Testis (tissue), 2 donors: Measurements from ENCODE around the gene WDR27.

Source experiments
- POLR2A ChIP-seq: fragments of 450-650 bp; IDR thresholded peaks from one replicate; pipeline ENCODE4 v1.6.1; 2017; ENCODE audit warnings: antibody characterized with exemption, mild to moderate bottlenecking, moderate library complexity
- TF ChIP-seq, protein P1 (sequence below), 3 experiments: fragments of 450-650 bp in 2 of 3; fragments of 200-600 bp in 1 of 3; sonication (generic) in 1 of 3; IDR thresholded peaks; one replicate each; pipeline ENCODE4 v1.5.1; 2016 to 2019; ENCODE audit warnings: antibody characterized with exemption in 3 of 3, mild to moderate bottlenecking in 2 of 3, moderate library complexity in 1 of 3

DNA sequence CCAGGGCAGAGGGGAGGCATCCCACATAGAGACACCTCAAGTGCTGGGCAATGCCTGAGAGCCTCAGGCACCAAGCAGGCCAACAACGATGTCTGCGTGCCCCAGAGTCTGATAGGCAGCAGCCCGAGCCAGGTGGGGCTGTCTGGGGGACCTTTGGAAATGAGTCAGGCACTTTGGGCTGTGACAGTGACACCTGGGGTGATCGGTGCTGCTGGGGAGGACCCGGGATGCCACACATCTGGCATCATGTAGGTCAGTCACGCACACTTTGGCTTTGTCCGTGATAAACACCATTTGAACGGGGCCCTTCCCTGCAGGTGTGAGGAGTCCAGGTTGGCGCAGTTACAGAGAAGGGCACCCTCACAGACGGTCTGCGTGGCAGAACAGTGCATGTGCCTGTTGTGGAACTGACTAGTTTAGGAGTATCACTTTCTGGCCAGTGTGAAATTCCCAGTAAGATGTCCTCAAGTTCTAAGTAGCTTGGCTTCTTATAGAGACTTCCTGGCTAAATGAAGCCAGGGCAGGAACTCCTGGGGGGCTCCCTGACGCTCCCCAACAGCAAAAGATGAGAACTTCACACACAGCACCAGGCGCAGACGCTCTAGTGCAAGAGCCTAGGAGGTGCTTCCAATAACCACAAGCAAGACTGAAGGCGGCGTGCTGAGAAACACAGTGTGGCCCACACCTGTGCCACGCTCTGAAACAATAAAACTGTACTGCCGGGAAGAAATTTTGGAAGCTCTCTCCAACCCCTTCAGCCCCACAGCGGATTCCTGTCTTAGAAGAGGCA, 134.7 kb downstream of the WDR27 start:
- no peak for TF ChIP-seq POLR2A
- TF ChIP-seq, protein P1, sequence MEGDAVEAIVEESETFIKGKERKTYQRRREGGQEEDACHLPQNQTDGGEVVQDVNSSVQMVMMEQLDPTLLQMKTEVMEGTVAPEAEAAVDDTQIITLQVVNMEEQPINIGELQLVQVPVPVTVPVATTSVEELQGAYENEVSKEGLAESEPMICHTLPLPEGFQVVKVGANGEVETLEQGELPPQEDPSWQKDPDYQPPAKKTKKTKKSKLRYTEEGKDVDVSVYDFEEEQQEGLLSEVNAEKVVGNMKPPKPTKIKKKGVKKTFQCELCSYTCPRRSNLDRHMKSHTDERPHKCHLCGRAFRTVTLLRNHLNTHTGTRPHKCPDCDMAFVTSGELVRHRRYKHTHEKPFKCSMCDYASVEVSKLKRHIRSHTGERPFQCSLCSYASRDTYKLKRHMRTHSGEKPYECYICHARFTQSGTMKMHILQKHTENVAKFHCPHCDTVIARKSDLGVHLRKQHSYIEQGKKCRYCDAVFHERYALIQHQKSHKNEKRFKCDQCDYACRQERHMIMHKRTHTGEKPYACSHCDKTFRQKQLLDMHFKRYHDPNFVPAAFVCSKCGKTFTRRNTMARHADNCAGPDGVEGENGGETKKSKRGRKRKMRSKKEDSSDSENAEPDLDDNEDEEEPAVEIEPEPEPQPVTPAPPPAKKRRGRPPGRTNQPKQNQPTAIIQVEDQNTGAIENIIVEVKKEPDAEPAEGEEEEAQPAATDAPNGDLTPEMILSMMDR (IDR thresholded peaks at IDR 0.05), result no peak
